GM18951 (cell line): ENCODE measurements around the gene PHEX.
"Not testable (repeated sequence)": the region's sequence is repeated elsewhere in the genome, so short reads cannot be mapped to it uniquely, and the experiment has no call there.

ENCODE experiments used
- POLR2A ChIP-seq: IDR thresholded peaks from 4 replicates; pipeline ENCODE4 v1.6.1; 2011; ENCODE audit warnings: mild to moderate bottlenecking; ENCODE audit not compliant: insufficient read length, insufficient read depth; ENCODE audit errors: extremely low read depth
- in situ Hi-C: fragments of 300-500 bp; cut with MboI; formaldehyde crosslinking; loops from one replicate; pipeline ENCODE4 v1.12.0; 2022; ENCODE audit warnings: low sequenced_read_pairs, mixed read lengths, inconsistent platforms; ENCODE audit not compliant: unreplicated experiment

Gene PHEX

DNA sequence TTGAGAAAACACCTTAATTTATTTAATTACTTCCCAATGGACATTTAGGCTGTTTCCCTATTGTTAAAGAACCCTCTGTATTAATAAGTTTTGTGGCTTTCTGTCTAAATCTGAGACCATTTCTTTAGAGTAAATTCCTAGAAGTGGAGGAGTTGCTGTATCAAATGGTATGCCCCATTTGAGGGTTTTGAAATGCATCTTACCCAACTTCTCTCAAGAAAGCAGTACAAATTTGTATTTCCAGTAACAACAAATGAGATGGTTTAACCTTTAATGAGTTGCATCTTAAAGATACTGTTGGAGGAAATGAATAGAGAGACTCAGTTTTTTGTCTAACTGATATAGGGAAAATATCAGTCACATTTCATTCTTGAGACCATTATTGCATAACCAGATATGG lies 170.1 kb downstream of the PHEX start:
- in situ Hi-C loops = no loop called here
- no peak for TF ChIP-seq POLR2A

DNA sequence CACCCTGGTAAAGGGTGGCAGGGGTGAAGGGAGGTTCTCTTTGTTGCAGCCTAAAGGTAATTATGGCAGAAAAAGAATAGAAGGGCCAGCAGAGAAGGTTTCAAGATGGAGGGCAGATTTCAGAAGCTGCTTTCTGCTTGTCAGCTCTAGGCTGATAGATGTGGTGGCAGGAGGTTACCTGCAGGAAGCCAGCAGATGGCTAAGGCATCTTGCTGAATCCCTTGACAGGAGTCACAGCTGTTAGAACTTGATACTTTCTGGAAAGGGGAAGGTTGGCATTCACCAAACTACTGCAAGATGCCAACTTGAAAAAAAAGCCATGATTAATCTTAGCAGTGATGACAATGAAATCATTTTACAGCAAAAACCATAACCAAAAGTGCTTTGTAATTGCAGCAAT lies 171.1 kb downstream of the PHEX start:
- in situ Hi-C loops = no loop called here

DNA sequence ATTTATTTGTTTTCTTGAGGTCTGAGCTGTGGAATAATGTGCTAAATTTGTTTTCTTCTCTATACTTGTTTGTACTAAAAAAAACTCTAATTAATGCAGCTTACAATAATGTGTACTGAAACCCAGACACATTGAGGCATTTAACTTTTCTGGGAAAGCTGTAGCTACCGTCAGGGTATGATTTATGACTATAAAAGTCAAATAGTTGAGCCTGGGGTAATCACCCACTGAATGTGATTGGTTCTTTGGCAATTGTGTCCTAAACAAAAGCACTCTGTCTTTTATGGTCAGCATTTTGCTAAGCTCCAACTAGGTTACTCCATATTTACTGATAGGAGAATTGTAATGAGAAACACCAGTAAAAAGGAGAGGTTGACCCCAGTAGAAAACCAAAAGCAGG lies 174.7 kb downstream of the PHEX start:
- in situ Hi-C loops = no loop called here
- TF ChIP-seq POLR2A = no peak

More for the DNA sequence above, 171.1 kb downstream of the PHEX start:
- TF ChIP-seq POLR2A = no peak

DNA sequence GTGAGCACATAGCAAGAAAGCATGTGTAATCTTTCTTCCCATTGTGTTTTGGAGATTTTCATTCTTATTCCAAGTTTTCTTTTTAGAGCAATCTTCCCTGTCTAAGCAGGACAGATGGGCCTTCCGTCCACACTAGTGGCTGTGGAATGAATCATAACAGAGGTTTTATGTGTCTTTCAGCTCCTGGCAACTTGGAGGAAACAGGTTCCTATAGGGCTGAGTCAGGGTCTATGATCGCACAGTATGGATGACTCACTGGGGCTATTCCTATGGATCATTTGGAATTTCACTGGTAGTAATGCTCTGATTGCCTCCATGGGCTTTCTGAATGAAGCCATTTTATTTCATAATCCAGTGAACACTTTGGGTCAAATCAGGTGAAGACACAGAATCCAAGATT lies 188.8 kb downstream of the PHEX start:
- in situ Hi-C loops = no loop called here

DNA sequence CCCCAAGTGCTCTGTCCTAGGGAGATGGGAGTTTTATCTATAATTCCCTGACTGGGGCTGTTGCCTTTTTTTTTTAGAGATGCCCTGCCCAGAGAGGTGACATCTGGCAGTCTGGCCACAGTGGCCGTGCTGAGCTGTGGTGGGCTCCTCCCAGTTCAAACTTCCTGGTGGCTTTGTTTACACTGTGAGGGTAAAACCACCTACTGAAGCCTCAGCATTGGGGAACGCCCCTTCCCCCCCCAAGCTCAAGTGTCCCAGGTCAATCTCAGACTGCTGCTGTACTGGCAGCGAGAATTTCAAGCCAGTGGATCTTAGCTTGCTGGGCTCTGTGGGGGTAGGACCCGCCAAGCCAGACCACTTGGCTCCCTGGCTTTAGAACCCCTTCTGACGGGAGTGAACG lies 202.3 kb downstream of the PHEX start:
- in situ Hi-C loops = no loop called here
- TF ChIP-seq POLR2A = no peak

More for the DNA sequence above, 188.8 kb downstream of the PHEX start:
- TF ChIP-seq POLR2A = no peak

DNA sequence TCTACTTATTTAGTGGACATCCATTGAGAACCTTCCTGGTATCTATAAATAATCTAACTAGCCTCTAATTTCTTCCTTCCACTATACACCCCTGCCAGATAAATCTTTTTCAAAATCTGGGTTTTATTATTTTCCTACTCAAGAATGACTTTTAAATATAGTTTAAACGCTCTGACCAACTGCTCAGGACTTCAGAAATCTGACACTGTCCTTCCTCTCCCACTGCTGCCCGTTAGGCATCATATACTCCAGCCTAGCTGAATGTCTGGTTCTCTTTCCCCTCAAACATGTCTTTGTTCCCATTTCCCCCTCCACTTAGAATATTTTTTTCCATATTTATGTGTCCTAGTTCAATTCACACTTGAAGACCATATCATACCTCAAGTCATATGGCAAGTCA lies 205.4 kb downstream of the PHEX start:
- in situ Hi-C loops = no loop called here
- no peak for TF ChIP-seq POLR2A

DNA sequence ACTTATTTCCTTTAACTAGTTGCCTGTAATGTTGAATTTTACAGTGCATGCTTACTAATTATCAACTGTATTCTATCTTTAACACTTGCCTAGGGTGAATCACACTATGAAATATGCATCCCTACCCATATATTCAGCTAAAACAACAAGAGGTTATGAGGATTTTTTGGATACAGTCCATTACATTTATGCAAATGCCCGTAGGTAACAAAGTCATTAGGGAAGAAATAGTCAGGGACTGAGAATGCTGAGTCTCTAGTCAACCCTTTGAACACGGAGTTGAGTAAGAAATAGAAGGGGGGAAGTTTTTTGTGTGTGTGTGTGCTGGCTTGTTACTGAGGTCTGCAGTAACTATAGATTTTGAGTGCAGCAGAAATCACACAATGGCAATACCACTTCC lies 214.5 kb downstream of the PHEX start:
- in situ Hi-C loops = no loop called here
- no peak for TF ChIP-seq POLR2A

DNA sequence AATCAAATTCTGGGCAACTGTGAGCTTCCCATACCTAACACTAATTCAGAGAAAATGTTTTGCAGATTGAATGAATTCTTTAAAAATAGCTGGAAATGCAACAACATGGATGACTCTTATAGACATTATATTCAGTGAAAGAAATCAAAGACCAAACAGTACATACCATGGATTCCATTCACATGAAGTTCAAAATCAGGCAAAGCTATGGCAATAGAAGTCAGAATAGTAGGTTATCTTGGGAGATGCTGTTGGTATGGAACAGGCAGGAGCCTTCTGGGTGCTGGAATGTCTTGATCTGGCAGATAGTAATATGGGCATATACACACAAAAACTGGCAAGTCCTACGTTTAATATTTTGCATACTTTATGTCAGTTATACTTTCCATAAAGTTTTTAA lies 215.0 kb downstream of the PHEX start:
- in situ Hi-C loops = no loop called here
- TF ChIP-seq POLR2A = no peak

DNA sequence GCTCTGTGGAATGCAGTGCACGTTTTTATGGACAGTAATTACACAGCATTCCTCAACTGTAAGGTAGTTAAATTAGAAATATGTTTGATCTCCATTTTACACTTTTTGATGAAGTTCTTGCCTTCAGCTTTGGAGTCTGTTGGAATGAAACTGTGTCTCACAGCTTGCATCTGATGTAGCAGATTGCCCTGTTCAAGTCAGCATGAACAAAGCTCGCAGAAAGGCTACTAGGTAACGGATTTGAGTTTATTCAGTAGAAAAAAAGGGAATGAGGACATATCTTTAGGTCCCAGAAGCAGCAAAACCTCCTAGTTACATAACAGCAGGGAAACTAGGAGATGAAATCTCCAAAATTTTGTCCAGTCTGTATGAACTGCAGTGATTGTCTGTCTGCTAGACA lies 216.3 kb downstream of the PHEX start:
- TF ChIP-seq POLR2A = no peak
- in situ Hi-C loops = no loop called here

DNA sequence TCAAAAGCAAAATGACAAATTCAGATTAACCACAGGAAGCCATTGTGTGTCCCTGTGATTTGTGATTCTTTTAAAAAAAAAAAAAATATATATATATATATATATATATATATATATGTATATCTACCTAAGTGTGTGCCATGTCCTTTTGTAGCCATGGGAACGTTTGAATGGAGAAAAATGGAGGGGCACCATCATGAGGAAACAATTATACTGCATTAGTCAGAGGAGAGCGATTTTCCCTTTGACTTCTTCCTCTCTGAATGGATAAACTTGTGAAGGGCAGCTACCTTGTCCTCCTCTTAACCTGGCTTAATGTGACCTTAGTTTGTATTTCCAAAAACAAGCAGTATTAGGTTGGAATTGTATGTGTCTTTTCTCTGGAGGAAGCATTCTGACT lies 217.2 kb downstream of the PHEX start:
- no peak for TF ChIP-seq POLR2A
- in situ Hi-C loops = no loop called here

DNA sequence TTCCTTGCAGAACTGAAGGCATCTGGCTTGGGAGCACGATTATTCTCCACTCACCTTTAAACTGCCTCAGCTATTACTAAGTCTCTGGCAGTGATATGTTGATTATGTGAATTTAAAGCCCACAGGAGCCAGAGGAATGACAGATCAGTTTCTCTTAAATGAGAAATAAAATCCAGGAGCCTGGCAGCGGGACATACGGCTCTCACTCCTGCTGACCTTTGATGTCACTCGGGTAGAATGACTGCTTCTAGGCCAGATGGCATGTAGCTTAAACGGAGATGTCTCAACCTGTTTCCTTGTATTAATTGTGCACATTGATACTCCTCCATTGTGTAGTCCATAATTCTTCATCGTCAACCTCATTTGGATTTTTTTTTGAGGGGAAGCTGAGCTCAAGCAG lies 236.6 kb downstream of the PHEX start:
- in situ Hi-C loops = no loop called here

DNA sequence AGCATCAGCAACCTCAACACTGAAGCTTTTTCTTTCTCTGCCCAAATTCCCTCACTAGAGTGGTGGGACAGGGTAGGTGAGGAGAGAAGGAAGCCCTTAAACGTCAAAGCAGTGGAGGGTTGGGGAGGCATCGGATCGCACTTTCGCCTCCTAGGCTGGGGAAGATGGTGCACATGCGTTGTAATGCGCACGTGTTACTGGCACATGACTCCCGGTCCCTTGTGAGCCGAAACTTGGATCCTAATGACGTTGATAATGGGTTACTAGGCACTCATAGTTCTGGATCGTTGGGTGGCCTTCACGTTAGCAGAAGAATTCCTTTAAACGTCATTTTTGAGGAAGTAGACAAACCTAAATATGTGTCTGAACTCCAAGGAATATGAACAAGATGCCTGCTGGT lies 240.5 kb downstream of the PHEX start, which contains the start of gene CBLL2:
Gene CBLL2, plus strand, starts transcription at position 301 of the 400 bp plus-strand sequence. Its CDS starts 79 bp downstream, at position 380.
- in situ Hi-C loops = no loop called here
- TF ChIP-seq POLR2A = no peak

More for the DNA sequence above, 236.6 kb downstream of the PHEX start:
- TF ChIP-seq POLR2A = no peak

DNA sequence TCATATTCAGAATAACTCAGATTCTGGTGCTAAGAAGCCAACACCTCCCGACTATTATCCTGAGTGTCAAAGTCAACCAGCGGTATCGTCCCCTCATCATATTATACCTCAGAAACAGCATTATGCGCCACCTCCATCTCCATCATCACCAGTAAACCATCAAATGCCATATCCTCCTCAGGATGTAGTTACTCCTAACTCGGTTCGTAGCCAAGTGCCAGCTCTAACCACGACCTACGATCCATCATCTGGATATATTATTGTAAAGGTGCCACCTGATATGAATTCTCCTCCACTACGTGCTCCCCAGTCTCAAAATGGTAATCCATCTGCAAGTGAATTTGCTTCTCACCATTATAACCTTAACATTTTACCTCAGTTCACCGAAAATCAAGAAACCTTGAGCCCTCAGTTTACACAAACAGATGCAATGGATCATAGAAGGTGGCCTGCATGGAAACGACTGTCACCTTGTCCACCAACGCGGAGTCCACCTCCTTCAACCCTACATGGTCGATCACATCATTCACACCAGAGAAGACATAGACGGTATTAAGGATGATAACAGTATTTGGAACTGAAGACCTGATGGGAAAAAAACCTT lies 241.7 kb downstream of the PHEX start:
- in situ Hi-C loops = no loop called here
- TF ChIP-seq POLR2A = no peak

DNA sequence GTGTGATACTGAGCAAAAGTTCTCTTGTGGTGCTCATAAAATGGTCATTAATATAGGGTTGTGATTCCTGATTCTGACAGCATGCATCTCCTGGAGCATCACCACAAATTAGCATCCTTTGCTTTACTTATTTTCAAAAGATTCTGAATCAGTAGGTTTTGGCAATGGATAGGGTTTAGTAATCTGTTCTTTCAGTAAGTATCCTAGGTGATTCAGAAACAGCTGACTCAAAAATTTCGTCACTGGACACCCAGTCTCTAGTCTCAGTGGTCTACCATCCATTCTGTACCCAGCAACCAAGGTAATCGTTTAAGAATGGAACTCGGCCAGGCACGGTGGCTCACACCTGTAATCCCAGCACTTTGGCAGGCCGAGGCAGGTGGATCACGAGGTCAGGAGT lies 244.7 kb downstream of the PHEX start:
- TF ChIP-seq POLR2A = no peak
- in situ Hi-C loops = no loop called here

DNA sequence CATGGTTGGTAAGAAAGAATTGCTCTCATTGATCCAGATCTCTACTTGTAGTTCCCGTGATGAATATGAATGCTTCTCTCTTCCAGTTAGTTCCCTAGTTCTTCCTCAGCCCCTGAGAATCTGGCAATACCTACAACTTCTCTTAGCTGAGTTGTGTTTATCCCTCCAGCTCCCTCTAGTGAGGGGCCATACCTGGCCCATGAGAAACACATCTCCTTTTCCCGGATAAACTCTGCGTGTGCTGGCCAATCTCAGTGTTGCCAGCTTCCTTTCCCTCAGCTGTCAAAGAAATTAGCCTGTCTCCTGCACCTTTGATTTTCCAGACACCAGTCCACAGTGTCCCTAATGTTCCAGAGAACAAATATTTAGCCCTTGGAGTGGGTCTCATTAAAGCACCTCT lies 246.2 kb downstream of the PHEX start:
- in situ Hi-C loops = no loop called here

DNA sequence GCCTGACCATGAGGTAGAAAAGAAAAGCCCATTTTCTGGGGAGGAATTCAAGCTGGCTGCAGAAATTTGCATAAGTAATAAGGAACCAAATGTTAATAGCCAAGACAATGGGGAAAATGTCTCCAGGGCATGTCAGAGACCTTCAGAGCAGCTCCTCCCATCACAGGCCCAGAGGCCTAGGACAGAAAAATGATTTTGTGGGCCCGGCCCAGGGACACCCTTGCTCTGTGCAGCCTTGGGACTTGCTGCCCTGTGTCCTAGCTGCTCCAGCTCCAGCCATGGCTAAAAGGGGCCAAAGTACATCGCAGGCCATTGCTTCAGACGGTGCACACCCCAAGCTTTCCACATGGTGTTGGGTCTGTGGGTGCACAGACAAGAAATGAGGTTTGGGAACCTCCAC lies 257.1 kb downstream of the PHEX start:
- in situ Hi-C loops = not testable (repeated sequence)

More for the DNA sequence above, 246.2 kb downstream of the PHEX start:
- TF ChIP-seq POLR2A = no peak
